GM18517 (cell line): ENCODE measurements around the gene BTG1.
A peak's percentile ranks its signal among the peaks of the same experiment; 100 is the strongest.

Source experiments
- ATAC-seq: cut with Tn5 transposase; IDR thresholded peaks from one replicate; pipeline ENCODE4 v1.9.1; 2021; ENCODE audit warnings: mild to moderate bottlenecking, moderate library complexity; ENCODE audit not compliant: unreplicated experiment

BTG1 gene

DNA sequence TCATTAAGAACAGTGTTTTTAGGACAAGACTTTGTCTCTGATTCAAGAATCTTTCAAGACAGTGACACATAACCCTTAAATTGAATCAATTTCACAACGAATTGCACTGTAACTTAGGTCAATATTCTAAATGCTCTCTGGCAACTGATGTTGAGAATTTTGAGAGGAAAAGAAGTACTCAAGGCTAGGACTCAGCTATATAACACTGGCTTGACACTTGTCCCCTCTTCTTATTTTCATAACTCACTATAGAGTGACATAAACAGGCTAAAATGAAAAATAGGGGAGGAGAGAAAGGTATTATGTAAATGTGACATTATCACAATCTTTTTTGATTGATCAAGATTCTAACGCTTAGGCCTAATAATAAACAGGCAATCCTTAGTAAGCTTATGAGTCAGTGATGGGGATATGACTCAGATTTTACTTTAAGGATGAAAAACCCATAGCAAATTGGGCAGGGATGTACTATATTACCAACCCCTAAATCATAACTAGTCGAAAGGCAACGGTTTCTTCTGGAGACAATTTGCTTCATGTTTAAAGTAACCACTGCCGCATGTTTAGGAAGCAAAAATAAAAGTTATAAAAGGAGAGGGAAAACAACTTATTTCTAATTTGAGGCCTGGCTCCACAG, 10.9 kb downstream of the BTG1 start:
- no peak for ATAC-seq

DNA sequence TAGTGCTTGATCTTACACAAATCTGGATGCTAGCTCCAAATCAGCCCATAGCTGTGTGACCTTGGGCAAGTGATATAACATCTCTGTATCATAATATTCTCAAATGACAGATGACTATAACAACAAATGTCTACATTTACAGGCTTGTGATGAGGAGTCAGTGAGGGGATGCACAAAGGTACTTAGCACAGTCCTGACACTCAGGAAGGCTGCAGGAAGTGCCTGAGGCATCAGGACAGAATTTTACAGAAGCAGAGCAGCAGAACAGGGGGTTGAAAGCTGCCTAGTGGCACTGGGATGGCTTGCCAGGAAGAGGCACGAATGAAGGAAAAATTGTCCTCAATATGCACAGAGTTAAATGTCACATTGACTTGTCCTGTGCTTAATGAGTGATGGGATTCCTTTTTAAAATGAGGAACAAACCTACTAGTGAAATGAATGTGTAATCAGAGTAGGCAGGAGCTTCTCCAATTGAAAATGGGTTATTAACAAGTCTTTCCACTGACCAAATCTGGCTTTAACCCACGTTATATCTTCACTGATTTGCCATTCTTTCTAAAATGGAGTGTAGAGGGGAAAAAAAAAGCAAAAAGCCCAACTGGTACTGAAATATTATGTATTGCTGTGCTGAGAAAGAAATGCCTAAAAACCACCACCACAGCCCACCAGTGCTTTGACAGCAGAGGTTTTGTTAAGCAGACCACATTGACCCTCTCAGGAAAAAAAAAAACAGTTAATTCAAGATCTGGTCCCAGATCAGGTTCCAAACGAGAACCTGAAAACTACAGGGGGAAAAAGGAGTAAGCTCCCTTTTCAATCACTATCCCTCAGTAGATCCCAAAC, 11.6 kb downstream of the BTG1 start:
- no peak for ATAC-seq

DNA sequence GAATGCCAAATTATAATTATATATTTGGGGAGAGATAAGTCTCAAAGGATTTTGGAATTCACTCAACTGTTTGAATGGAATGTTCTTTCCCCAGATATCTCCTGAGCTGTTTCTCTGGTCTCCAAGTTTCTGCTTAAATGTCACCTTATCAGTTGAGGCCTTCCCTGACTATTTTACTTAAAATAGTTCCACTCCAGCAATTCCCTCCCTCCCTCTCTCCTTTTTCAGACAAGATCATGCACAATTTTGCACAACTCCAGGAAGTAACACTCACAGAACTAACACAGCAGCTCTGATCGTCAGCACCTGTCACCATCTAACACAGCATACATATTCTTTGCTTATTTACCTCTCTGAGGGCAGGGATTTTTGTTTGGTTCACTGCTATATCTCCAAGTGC, 12.5 kb downstream of the BTG1 start:
- ATAC-seq = no peak

DNA sequence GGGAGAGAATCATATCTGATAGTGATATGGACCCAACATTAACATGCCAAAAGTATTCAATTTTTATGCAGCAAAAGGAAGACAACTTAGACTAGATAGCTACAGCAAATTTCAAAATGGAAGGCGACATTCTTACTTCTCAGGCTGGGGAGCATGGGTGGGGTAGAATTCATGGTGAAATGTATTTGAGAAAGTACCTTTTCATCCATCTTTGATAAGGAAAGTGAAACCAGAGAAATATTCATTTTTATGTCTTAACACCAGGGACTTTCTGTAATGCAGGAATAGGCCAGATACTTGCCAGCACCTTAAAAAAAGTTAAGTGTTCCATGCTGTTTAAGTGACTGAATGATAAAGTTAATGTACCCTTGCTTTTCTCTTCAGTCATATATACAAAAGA, 13.4 kb downstream of the BTG1 start:
- ATAC-seq = no peak

DNA sequence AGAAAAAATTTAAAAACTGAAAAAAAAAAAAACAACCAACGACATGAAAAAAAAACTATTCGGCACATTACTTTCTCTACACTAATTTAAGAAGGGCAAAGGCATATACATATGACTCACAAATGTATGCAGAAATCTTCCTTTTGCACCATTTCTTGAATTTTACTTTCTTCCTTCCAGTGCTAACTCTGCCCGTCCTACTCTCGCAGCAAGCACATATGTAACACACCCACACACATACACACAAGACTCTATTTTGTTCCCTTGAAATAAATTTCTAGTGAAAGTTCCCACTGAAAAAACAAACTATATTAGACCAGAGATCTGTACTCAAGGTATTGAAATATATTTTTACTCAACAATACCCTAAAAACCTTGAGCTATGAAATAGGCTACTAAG, 14.6 kb downstream of the BTG1 start:
- ATAC-seq = no peak

DNA sequence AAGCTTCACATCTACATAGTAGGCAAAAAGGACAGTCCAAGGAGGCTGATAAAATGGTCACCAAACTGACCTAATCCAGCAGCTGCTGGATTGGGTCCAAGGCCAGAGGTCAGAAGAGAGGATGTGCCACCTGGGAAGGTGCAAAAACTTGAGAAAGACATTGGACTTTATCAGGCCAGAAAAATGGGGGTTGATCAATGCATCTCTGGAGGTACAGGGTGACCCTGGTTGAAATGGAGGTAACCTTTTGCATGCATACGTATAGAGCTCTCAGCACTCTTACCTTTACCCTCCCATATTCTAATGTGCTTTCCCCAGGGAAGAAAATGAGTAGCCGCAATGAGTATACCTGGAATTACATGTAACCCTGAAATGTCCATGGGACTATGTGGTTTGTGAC, 16.0 kb downstream of the BTG1 start:
- ATAC-seq = no peak

DNA sequence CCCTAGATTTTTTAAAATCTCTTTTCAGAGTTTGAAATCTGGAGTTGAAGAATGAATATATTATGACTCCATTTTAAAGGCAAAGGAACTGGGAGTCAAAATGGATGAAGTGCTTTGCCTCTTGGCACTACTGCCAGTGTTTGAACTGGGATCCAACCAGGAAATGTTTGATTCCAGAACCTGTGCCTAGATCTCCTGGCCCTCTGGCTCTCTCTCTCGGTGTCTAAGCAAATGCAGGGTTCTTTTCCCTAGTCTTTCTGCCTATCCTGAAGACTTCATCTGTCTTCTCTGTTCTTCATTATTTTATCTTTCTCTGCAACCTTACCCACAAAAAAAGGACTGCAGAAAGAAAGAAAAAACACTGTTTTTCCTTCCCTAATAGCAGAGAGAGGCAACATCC, 17.0 kb downstream of the BTG1 start:
- ATAC-seq = no peak

DNA sequence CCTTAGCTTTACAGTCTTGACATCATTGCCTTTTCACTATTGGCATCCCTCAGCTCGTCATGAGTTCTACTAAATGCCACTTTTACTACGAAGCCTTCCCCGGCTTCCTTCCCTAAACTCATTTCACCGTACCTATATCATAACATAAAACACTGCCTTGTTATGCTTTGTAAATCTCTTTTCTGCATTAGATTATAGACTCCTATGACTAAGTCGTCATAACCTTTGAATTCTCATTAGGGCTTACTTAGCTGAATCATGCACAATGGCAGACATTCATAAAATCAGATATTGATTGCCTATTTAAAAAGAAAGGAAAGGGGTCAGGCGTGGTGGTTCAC, 21.0 kb downstream of the BTG1 start:
- no peak for ATAC-seq

DNA sequence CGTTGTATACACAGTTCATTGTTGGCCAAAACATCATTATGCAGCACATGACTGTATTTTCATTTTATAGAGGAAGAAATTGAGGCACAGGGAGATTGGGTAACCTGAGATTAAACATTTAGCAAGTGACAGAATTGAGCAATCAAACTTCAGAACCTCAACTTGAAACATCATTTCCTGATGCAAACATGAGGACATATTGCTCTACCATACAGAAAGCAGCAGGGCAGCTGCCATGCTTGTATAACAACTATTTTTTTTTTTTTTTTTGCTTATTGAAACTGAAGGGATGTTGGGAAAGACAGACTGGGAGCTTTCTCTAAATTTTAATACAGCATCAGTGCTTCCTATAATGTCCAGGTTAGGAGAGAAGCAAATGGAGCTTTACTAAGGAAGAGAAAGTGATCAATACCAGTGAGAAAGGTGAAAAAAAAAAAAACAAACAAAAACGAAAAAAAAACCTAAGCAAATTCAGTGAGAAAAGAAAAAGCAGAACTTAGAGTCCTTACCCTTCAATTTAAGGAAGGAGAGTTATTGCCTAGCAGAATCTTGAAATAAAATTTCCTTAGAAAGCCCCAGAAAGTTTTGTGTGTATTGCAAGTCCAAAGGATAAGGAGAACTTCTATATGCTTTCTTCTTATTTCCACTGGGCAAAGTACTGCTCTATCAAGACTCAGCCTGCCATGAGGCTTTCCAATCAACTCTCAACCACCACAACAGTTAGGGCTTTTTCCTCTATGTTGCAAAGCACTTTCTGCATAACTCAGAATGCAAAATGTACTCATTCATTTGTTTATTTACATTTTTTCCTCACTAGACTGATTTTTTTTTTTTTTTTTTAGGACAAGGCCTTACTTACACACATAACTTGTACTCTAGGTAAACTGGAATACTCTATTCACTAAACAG, 21.6 kb downstream of the BTG1 start:
- ATAC-seq = no peak

DNA sequence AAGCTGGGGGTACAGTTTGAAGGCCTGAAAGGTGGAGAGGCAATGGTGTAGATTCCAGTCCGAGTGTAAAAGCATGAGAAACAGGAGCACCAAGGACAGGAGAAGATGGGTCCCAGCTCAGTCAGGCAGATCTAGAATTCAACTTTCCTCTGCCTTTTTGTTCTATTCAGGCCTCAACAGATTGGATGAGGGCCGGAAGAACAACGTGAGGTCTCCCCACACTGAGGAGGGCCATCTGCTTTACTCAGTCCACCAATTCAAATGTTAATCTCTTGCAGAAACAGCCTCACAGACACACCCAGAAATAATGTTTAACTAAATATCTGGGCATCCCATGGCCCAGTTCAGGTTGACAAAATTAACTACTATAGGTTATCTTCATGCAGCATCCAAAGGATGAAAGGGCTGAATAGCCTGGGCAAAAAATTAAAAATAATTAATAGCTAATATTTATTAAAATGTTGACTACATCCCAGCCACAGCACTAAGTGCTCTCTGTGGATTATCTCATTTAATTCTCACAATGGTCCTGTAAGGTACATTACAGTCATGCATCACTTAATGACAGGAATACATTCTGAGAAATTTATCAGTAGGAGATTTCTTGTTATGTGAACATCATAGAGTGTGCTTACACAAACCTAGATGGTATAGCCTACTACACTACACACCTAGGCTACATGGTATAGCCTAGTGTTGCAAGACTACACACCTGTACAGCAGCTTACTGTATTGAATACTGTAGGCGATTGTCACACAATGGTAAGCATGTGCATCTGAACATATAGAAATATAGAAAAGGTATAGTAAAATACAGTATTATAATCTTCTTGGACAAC, 22.5 kb downstream of the BTG1 start:
- no peak for ATAC-seq

DNA sequence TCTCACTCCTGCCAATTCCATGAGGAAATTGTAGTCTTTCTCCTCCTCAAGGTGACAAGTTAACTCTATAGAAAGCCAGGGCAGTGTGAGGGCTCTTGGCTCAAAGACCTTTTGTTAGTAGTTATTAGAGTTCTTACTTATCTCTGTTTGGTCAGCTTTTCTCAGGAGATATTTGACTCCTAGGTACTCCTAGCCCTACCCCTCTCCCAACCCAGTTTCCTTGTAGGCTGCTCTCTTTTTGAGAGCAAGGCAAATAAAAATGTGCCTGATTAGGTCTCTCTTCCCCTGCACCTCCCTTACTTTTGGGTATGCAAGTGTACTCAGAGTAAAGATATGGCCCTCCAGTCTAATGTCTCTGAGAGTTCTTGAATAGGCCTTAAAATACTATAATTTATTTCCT, 23.8 kb downstream of the BTG1 start:
- ATAC-seq = no peak

DNA sequence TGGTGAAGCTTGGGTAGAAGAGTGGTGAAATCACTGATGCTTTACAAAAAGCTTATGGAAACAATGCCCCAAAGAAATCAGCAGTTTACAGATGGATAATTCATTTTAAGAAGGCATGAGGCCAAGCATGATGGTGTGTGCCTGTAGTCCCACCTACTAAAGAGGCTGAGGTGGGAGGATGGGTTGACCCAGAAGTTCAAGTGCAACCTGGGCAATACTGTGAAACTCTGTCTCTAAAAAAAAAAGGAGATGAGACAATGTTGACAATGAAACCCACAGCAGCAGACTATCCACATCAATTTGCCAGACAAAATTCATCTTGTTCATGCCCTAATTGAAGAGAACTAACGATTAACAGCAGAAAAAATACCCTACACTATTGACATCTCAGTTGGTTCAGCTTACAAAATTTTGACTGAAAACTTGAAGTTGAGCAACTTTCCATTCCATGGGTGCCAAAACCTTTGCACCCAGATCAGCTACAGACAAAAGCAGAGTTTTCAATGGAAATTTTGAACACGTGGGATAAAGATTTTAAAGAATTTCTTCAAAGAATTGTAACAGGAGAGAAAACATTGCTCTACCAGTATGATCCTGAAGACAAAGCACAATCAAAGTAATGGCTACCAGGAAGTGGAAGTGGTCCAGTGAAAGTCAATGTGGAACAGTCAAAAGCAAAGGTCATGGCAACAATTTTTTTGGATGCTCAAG, 26.7 kb downstream of the BTG1 start:
- ATAC-seq = no peak

DNA sequence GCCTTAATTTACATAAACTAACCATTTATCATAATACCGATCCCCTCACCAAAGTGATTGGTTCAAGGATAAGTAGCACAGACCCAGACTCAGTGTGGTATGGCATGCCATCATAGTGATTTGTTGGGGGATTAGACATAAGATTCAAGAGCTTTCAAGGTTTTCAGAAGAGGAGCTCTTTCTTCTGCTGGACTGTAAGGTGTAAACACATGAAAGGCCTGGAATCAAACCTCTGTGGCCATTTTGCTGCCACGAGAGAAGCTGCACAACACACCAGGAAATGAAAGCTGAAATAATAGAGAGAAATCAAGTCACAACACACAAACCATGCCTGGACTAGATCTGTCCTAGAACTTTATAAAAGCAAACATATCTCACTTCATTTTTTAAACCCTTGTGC, 30.8 kb downstream of the BTG1 start:
- no peak for ATAC-seq

DNA sequence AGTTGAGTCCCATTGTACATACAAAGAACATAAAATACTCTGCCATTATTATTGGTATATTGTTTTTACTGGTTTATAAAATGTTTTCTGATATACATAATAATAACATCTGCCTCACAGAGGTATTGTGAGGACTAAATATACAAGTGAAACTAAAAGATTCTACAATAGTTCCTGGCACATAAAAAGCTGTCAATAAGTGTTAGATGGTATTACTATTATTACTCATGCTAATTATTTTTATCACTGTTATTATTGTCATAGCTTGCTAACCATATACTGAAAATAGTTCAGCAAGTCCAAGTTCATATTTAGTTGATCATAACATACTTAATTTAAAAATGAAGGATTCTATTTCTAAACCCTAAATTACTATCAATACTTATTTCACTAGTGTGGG, 34.4 kb downstream of the BTG1 start:
- peak; percentile 79 for ATAC-seq

DNA sequence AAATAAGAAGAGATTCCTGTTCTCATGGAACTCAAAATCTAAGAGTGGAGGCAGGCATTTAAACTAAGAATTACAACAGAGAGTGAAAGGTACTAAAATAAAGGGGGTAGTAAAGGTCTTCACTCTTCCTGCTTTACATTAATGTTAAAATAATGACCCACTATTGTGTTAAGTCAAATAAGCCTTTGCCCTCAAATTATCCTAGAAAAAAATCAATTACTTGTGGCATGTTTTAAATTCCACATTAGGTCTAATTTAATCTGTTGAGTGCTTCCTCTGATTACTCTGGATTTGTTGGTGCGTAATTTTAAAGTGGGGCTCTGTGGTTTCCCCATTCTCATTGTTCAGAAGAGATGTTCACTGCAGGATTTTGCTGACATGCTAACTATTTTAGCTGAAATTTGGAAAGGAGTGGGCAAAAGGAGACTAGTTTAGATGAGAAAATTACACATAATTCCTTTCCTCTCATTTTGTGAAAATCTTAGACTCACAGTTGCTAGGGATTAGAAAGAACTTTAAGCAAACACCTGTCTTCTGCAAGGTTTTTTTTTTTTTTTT, 35.5 kb downstream of the BTG1 start:
- no peak for ATAC-seq

DNA sequence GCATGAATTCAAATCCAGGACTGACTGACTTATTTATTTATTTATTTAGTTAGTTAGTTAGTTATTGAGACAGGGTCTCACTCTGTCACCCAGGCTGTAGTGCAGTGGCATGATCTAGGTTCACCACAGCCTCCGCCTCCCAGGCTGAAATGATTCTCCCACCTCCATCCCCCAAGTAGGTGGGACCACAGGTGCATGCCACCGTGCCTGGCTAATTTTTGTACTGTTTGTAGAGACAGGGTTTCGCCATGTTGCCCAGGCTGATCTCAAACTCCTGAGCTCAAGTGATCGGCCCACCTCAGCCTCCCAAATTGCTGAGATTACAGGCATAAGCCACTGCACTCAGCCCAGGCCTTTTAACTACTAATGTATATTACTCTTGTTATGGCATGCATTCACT, 36.0 kb downstream of the BTG1 start:
- ATAC-seq = no peak

DNA sequence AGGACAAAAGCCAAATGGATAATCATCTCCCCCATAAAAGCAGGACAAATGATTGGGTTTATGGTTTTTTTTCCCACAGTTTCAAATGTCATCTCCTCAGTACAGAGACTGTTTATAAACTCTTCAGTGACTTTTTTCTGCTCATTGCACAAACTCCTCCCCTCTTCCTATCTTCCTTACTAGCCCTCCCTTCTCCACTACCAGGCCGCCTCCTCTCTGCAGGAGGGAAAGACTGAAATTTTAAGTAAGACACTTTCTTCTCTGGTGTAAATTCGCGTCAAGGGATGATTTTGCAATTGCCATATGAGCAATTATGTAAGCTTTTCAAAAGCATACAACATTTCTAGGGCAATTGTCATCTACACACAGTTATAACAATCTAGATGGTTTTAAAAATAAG, 37.0 kb downstream of the BTG1 start:
- no peak for ATAC-seq

DNA sequence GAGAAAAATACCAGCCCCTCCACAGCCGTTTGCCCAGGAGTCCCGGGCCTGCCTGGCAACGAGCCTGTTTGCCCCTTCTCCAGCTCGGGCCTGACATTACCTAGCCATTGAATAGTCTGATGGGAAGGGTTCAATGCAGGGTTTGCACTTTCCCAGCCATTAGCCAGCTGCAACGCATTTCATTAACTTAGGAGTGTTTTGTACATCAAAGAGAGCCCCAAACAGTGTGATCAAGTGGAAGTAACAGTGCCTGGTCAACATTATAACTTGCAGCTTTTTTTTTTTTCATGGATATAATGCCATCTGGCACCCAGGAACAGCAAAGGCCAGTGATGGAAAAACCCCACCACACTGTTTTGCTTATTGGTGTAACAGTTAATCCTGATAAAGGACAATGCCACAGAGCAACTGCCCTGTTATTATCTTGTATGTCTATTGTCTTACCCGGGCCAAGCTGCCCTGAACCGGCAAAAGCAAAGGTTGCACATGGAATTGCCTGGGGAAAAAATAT, 38.0 kb downstream of the BTG1 start:
- ATAC-seq = no peak

DNA sequence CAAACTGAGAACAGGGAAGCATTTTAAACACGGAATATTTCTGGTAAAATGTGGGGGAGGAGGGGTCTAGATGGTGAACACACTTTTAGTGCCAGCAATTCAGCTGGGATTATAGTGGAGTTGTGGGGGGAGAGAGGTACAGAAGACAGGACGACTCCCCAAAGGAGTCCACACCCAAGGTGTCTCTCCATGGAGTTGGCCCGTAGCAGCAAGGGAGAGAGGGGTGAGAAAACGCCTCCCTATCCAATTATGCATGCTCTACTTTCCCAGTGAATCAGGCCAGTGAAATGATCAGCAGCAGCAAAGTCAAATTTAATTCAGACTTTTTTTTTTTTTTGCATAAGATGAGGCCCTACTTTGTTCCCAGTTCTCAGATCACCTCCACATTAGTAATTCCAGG, 38.6 kb downstream of the BTG1 start:
- no peak for ATAC-seq

DNA sequence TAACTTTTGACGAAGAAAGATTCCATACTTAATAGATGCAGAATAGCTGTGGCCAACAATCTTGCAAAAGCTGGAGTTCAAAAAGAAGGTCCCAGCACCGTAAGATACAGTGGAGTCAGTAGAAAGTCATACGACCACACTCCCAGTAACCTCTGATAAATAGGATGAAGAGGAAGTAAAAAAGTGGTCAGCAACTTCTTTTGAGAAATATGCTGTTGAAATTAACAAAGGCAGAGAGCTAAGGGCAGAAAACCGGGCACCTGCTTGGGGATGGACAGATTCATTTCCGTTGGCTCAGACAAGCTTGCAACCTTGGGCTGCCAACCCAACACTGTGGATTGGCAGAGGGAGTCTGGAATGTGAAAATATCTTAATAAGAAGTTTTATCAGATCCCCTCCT, 40.0 kb downstream of the BTG1 start:
- no peak for ATAC-seq
